ENCODE data around the gene MYBPC3. TPM values are rescaled to one million over a fixed set of nuclear protein-coding genes. Genes with fewer than 3 reads are reported as not detected.
"Not testable (repeated sequence)": the region's sequence is repeated elsewhere in the genome, so short reads cannot be mapped to it uniquely, and the experiment has no call there.

The MYBPC3 gene
- total RNA-seq, 4 donors from 2014 or later, result not detected

DNA sequence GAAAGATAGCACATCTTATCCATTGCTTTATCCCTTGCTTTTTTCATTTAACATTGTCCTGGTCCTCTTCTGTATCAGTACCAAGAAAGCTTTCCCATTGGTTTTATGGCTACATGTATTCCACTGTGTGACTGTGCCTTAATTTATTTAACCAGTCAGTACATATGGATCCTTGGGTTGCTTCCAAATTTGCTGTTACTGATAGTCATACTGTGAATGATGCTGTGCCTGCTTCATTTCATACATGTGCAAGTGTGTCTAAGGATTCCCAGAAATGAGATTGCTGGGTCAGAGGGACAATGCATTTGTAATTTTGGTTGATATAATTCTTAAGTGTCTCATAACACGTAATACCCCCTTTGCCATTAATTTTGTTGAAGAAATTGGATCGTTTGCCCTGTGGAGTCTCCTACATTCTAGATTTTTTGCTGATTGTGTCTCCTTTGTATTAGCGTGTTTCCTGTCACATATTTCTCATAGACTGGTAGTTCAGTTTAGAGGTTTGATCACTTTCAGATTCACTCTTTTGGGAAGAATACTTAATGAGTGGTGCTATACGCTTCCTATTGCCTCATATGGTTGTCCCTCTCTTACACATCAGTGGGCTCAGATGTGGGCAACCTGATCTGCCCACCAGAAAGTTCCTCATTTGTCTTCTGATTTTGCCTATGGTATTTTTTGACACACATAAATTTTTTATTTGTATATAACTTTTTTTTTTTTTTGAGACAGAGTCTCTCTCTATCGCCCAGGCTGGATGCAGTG, 35.3 kb downstream of the MYBPC3 start:
- WGBS, 2 donors, result 87 to 93% methylated on average over 5 of the region's 5 CpGs
- DNase-seq (ENCODE audit: low spot score in 2 of 2), result no peak
- TF ChIP-seq CTCF (IDR thresholded peaks at IDR 0.05), result no peak
- no peak for TF ChIP-seq POLR2A (IDR thresholded peaks at IDR 0.05)
- intact Hi-C loops (cut with DNase I; ENCODE audit: low total_unique reads), result no loop called here
- no peak overlapping the region for H3K4me3 ChIP-seq (ENCODE audit: low read depth, poor library complexity, severe bottlenecking)

DNA sequence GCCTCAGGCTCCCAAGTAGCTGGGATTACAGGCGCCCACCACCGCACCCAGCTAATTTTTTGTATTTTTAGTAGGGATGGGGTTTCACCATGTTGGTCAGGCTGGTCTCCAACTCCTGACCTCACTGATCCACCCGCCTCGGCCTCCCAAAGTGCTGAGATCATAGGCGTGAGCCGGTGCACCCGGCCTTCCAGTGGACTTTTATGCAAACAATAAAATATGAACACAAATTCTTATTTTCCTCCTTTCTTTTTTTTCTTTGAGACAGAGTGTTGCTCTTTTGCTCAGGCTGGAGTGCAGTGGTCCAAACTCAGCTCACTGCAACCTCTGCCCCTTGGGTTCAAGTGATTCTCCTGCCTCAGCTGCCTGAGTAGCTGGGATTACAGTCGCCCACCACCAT, 36.0 kb downstream of the MYBPC3 start:
- WGBS, 2 donors, result 89% methylated on average over 8 of the region's 8 CpGs
- intact Hi-C loops (cut with DNase I; ENCODE audit: low total_unique reads), result not testable (repeated sequence)

DNA sequence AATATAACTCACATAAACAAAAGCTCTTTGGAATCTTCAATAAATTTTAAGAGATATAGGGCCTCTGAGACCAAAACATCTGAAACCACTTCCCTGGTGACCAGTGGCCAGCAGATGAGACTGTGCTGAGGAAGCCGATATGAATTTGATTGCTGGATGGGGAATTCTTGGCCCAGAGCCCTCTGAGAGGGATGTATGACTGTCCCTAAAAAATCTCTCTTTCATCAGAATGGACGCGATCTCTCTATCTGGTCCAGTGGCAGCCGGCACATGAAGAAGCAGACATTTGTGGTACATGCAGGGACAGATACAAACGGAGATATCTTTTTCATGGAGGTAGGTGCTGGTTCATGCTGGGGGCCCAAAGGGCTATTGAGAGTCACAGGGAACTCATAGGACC, 37.5 kb downstream of the MYBPC3 start:
- 68 to 82% methylated on average over 5 of the region's 5 CpGs for WGBS, 2 donors
- TF ChIP-seq CTCF (IDR thresholded peaks at IDR 0.05) (no peak), POLR2A (IDR thresholded peaks at IDR 0.05) (no peak)

More for the DNA sequence above, 36.0 kb downstream of the MYBPC3 start:
- not testable (repeated sequence) for H3K4me3 ChIP-seq (ENCODE audit: low read depth, poor library complexity, severe bottlenecking)
- peak in 1 of 2 donors; percentile 57 for DNase-seq (ENCODE audit: low spot score in 2 of 2)

GRCh38 chr11:47308050-47308823, 44.3 kb downstream of the MYBPC3 start:
- intact Hi-C loops (cut with DNase I; ENCODE audit: low total_unique reads), result no loop called here

More for the DNA sequence above, 37.5 kb downstream of the MYBPC3 start:
- intact Hi-C loops (cut with DNase I; ENCODE audit: low total_unique reads), result no loop called here
- no peak overlapping the region for H3K4me3 ChIP-seq (ENCODE audit: low read depth, poor library complexity, severe bottlenecking)
- peak in 1 of 2 donors; percentile 66 for DNase-seq (ENCODE audit: low spot score in 2 of 2)

GRCh38 chr11:47306484-47306844, 46.0 kb downstream of the MYBPC3 start:
- 33 to 92% methylated on average over 1 of the region's 1 CpG for WGBS, 2 donors
- DNase-seq (ENCODE audit: low spot score in 2 of 2), result peak in 1 of 2 donors; percentile 25
- no peak for TF ChIP-seq POLR2A (IDR thresholded peaks at IDR 0.05)
- no peak for TF ChIP-seq CTCF (IDR thresholded peaks at IDR 0.05)
- intact Hi-C loops (cut with DNase I; ENCODE audit: low total_unique reads), result no loop called here
- no peak overlapping the region for H3K4me3 ChIP-seq (ENCODE audit: low read depth, poor library complexity, severe bottlenecking)

More at GRCh38 chr11:47308050-47308823, 44.3 kb downstream of the MYBPC3 start:
- TF ChIP-seq POLR2A (IDR thresholded peaks at IDR 0.05) (no peak), CTCF (IDR thresholded peaks at IDR 0.05) (no peak)
- peak in 1 of 2 donors; percentile 17 for DNase-seq (ENCODE audit: low spot score in 2 of 2)
- H3K4me3 ChIP-seq (ENCODE audit: low read depth, poor library complexity, severe bottlenecking), result no peak overlapping the region
- WGBS, 2 donors, result 94 to 95% methylated on average over 6 of the region's 6 CpGs

- TF ChIP-seq CTCF (IDR thresholded peaks at IDR 0.05) (no peak), POLR2A (IDR thresholded peaks at IDR 0.05) (no peak)
- H3K4me3 ChIP-seq (ENCODE audit: low read depth, poor library complexity, severe bottlenecking), result no peak overlapping the region
- intact Hi-C loops (cut with DNase I; ENCODE audit: low total_unique reads), result no loop called here
- 57 to 63% methylated on average over 3 of the region's 3 CpGs for WGBS, 2 donors
- peak in 1 of 2 donors; percentile 63 for DNase-seq (ENCODE audit: low spot score in 2 of 2)
Measured at GRCh38 chr11:47305734-47306483, 46.6 kb downstream of the MYBPC3 start.
